Adrenal gland (tissue), 12 donors: ENCODE results near the gene LRRC4C. TPM values are rescaled to one million over a fixed set of nuclear protein-coding genes. Genes with fewer than 3 reads are reported as not detected.

Source experiments
- DNase-seq, 7 donors: peaks; one replicate each; pipeline ENCODE4 v3.0.0-alpha.2; 2019 to 2020
- H3K27ac ChIP-seq, 5 donors: fragments of 200-600 bp; sonication (generic) in 4 of 5; 1 replicate in 3 of 5; 2 replicates in 2 of 5; pipeline versions ENCODE4 v1.5.1 to v1.8.0; 2016 to 2020; ENCODE audit warnings: mild to moderate bottlenecking in 1 of 5
- H3K27me3 ChIP-seq: fragments of 200-600 bp; 2 replicates; pipeline ENCODE4 v1.8.0; 2021
- H3K36me3 ChIP-seq, 2 donors: fragments of 200-600 bp; replicated peaks in 1 of 2; 1 replicate in 1 of 2; 2 replicates in 1 of 2; pipeline versions ENCODE4 v1.5.1 to v1.8.0; 2018 to 2022
- H3K4me1 ChIP-seq, 2 donors: fragments of 200-600 bp; replicated peaks in 1 of 2; 1 replicate in 1 of 2; 2 replicates in 1 of 2; pipeline versions ENCODE4 v1.5.1 to v1.8.0; 2018 to 2021
- H3K4me3 ChIP-seq, 4 donors: fragments of 200-600 bp; sonication (generic) in 3 of 4; one replicate each; pipeline ENCODE4 v1.5.1; 2016 to 2018
- H3K9me3 ChIP-seq, 3 donors: fragments of 200-600 bp; sonication (generic) in 1 of 3; replicated peaks in 1 of 3; 1 replicate in 2 of 3; 2 replicates in 1 of 3; pipeline versions ENCODE4 v1.5.1 to v1.8.0; 2016 to 2021
- CTCF ChIP-seq, 6 experiments: fragments of 450-650 bp in 4 of 6; fragments of 200-600 bp in 2 of 6; sonication (generic) in 1 of 6; IDR thresholded peaks; 1 replicate in 5 of 6; 2 replicates in 1 of 6; pipeline versions ENCODE4 v1.5.1 to v1.8.0; 2016 to 2021; ENCODE audit warnings: antibody characterized with exemption in 6 of 6, mild to moderate bottlenecking in 2 of 6, moderate library complexity in 1 of 6
- POLR2A ChIP-seq, 2 donors: fragments of 450-650 bp; IDR thresholded peaks; one replicate each; pipeline ENCODE4 v1.6.1; 2017; ENCODE audit warnings: antibody characterized with exemption in 2 of 2, mild to moderate bottlenecking in 2 of 2, moderate library complexity in 1 of 2
- WGBS, 4 donors: extraction: QIAGEN DNeasy Blood & Tissue Kit in 2 of 4; methylation state at CpG; one replicate each; pipeline versions ENCODE4 v1.1.5 to v1.1.7; 2013 to 2017; 5-methylcytosine and 5-hydroxymethylcytosine counted together
- intact Hi-C, 2 donors: fragments of 100-400 bp; cut with DNase I; formaldehyde crosslinking; loops; one replicate each; pipeline versions ENCODE4 v1.14.1 to v1.15.0; 2022 to 2023
- polyA plus RNA-seq, 3 donors: library from polyadenylated mRNA; stranded (reverse); fragments of 200-250 nt in 2 of 3; fragments of 350-450 nt in 1 of 3; fragmentation: Illumina TruSeq in 1 of 3; extraction: RNeasy Lipid Tissue Mini Kit (QIAGEN cat#74804) in 1 of 3; gene quantifications; one replicate each; pipeline ENCODE4 v1.2.3, GENCODE V29; 2013 to 2014
- total RNA-seq, 9 donors: library from RNA; depleted of rRNA in 4 of 9; stranded (reverse); fragments of >200 nt in 4 of 9; fragments of 120-200 nt in 1 of 9; fragmentation: NEBNext Ultra II Directional in 1 of 9; extraction: Animal tissue kit (Norgen Biotek cat#: 25700) in 1 of 9; gene quantifications; one replicate each; pipeline versions ENCODE4 v1.1.0 to v1.2.4, GENCODE V29; 2013 to 2023
- donor health status: healthy with polysubstance abuse.
- donor health status: Bipolar disorder and iron deficiency.
- donor health status: DM: yes; HTN: yes; CAD: no.
- donor health status: DM: no; HTN: no; CAD: no.
- donor health status: DM: no; HTN: no; CAD: no.
- donor health status: DM: yes; HTN: yes; CAD: no.

The LRRC4C gene
- total and polyA plus RNA-seq, 12 donors, result 1.0 to 10.6 (median 5.5) TPM

GRCh38 chr11:40432358-40432757, 1027.1 kb downstream of the LRRC4C start:
- no peak for DNase-seq
- H3K36me3 ChIP-seq, result no peaks in the 10 kb centered on the region
- 79 to 91% (median 86%) methylated on average over 2 of the region's 2 CpGs for WGBS, 4 donors
- H3K27me3 ChIP-seq, result no peaks in the 10 kb centered on the region
- no peaks in the 10 kb centered on the region for H3K4me1 ChIP-seq
- intact Hi-C loops, result no loop called here
- no peaks in the 10 kb centered on the region for H3K9me3 ChIP-seq
- no peak overlapping the region for H3K27ac ChIP-seq
- H3K4me3 ChIP-seq, result no peak overlapping the region
- TF ChIP-seq CTCF (IDR thresholded peaks at IDR 0.05), result no peak
- TF ChIP-seq POLR2A (IDR thresholded peaks at IDR 0.05), result no peak

- no peak overlapping the region for H3K27ac ChIP-seq
- H3K9me3 ChIP-seq, result no peaks in the 10 kb centered on the region
- 94 to 100% (median 100%) methylated on average over 1 of the region's 1 CpG for WGBS, 4 donors
- no peak for DNase-seq
- no peaks in the 10 kb centered on the region for H3K27me3 ChIP-seq
- no peaks in the 10 kb centered on the region for H3K4me1 ChIP-seq
- no peaks in the 10 kb centered on the region for H3K36me3 ChIP-seq
- intact Hi-C loops, result no loop called here
- no peak overlapping the region for H3K4me3 ChIP-seq
- TF ChIP-seq POLR2A (IDR thresholded peaks at IDR 0.05) (no peak), CTCF (IDR thresholded peaks at IDR 0.05) (no peak)
Observed at GRCh38 chr11:40425168-40425567, 1034.3 kb downstream of the LRRC4C start.

GRCh38 chr11:40421208-40421981, 1038.1 kb downstream of the LRRC4C start:
- H3K27me3 ChIP-seq, result no peaks in the 10 kb centered on the region
- H3K9me3 ChIP-seq, result no peaks in the 10 kb centered on the region
- TF ChIP-seq CTCF (IDR thresholded peaks at IDR 0.05), result no peak
- TF ChIP-seq POLR2A (IDR thresholded peaks at IDR 0.05), result no peak
- no peak overlapping the region for H3K4me3 ChIP-seq
- no peaks in the 10 kb centered on the region for H3K36me3 ChIP-seq
- DNase-seq, result no peak
- H3K27ac ChIP-seq, result no peak overlapping the region
- intact Hi-C loops, result no loop called here
- H3K4me1 ChIP-seq, result no peaks in the 10 kb centered on the region
- WGBS, 4 donors, result 75 to 81% (median 78%) methylated on average over 5 to 6 of the region's 6 CpGs

GRCh38 chr11:40417627-40418026, 1041.8 kb downstream of the LRRC4C start:
- TF ChIP-seq CTCF (IDR thresholded peaks at IDR 0.05), result no peak
- TF ChIP-seq POLR2A (IDR thresholded peaks at IDR 0.05), result no peak
- no peaks in the 10 kb centered on the region for H3K9me3 ChIP-seq
- H3K4me3 ChIP-seq, result no peak overlapping the region
- intact Hi-C loops, result no loop called here
- no peak overlapping the region for H3K27ac ChIP-seq
- no peak for DNase-seq
- WGBS, 4 donors, result 75 to 86% (median 82%) methylated on average over 3 of the region's 3 CpGs
- H3K27me3 ChIP-seq, result no peaks in the 10 kb centered on the region
- no peaks in the 10 kb centered on the region for H3K36me3 ChIP-seq
- H3K4me1 ChIP-seq, result no peaks in the 10 kb centered on the region
